Measurements from ENCODE around the gene LYG2.

The LYG2 gene

GRCh38 chr2:99260184-99260583 lies 4.7 kb upstream of the LYG2 start:
- Histone ChIP-seq H3K4me3 (ENCODE audit: low read depth, low read length, poor library complexity, severe bottlenecking) (no peak overlapping the region), H2AFZ (ENCODE audit: low read length) (no peak overlapping the region), H3K36me3 (ENCODE audit: insufficient read depth, low read length) (no peaks in the 10 kb centered on the region), H3K9me3 (ENCODE audit: low read length) (no peaks in the 10 kb centered on the region), H3K4me2 (ENCODE audit: low read length) (no peak overlapping the region), H3F3A (ENCODE audit: insufficient read depth, low read length) (no peaks in the 10 kb centered on the region), H3K27me3 (ENCODE audit: insufficient read depth, low read length) (no peaks in the 10 kb centered on the region), H3K9me2 (ENCODE audit: low read depth, low read length) (no peaks in the 10 kb centered on the region), H3K9ac (ENCODE audit: low read length) (no peak overlapping the region), H4K20me1 (ENCODE audit: insufficient read depth, low read length) (no peaks in the 10 kb centered on the region), H3K27ac (ENCODE audit: low read depth, low read length, poor library complexity, severe bottlenecking) (no peak overlapping the region), H3K79me2 (ENCODE audit: insufficient read depth, low read length) (no peaks in the 10 kb centered on the region), H3K4me1 (ENCODE audit: insufficient read depth, low read length, severe bottlenecking) (no peaks in the 10 kb centered on the region)
- TF ChIP-seq CTCF (IDR thresholded peaks at IDR 0.05; ENCODE audit: low read length), result no peak
- no peak for TF ChIP-seq EZH2 (IDR thresholded peaks at IDR 0.05; ENCODE audit: borderline replicate concordance, low read length)

- Histone ChIP-seq H3K79me2 (ENCODE audit: insufficient read depth, low read length) (no peaks in the 10 kb centered on the region), H3K4me2 (ENCODE audit: low read length) (no peak overlapping the region), H4K20me1 (ENCODE audit: insufficient read depth, low read length) (no peaks in the 10 kb centered on the region), H3F3A (ENCODE audit: insufficient read depth, low read length) (no peaks in the 10 kb centered on the region), H3K27me3 (ENCODE audit: insufficient read depth, low read length) (no peaks in the 10 kb centered on the region), H3K27ac (ENCODE audit: low read depth, low read length, poor library complexity, severe bottlenecking) (no peak overlapping the region), H3K4me3 (ENCODE audit: low read depth, low read length, poor library complexity, severe bottlenecking) (no peak overlapping the region), H3K9me2 (ENCODE audit: low read depth, low read length) (no peaks in the 10 kb centered on the region), H3K4me1 (ENCODE audit: insufficient read depth, low read length, severe bottlenecking) (no peaks in the 10 kb centered on the region), H3K9ac (ENCODE audit: low read length) (no peak overlapping the region), H3K36me3 (ENCODE audit: insufficient read depth, low read length) (no peaks in the 10 kb centered on the region), H3K9me3 (ENCODE audit: low read length) (no peaks in the 10 kb centered on the region), H2AFZ (ENCODE audit: low read length) (no peak overlapping the region)
- TF ChIP-seq EZH2 (IDR thresholded peaks at IDR 0.05; ENCODE audit: borderline replicate concordance, low read length) (no peak), CTCF (IDR thresholded peaks at IDR 0.05; ENCODE audit: low read length) (no peak)
Measured at GRCh38 chr2:99259465-99259864, 4.0 kb upstream of the LYG2 start.

GRCh38 chr2:99256677-99257076 lies 1.2 kb upstream of the LYG2 start:
- Histone ChIP-seq H3K36me3 (ENCODE audit: insufficient read depth, low read length) (no peaks in the 10 kb centered on the region), H3K9ac (ENCODE audit: low read length) (no peak overlapping the region), H3K79me2 (ENCODE audit: insufficient read depth, low read length) (no peaks in the 10 kb centered on the region), H3K4me3 (ENCODE audit: low read depth, low read length, poor library complexity, severe bottlenecking) (no peak overlapping the region), H3K4me2 (ENCODE audit: low read length) (no peak overlapping the region), H3K9me3 (ENCODE audit: low read length) (no peaks in the 10 kb centered on the region), H2AFZ (ENCODE audit: low read length) (no peak overlapping the region), H3K9me2 (ENCODE audit: low read depth, low read length) (no peaks in the 10 kb centered on the region), H3K27me3 (ENCODE audit: insufficient read depth, low read length) (no peaks in the 10 kb centered on the region), H4K20me1 (ENCODE audit: insufficient read depth, low read length) (no peaks in the 10 kb centered on the region), H3K27ac (ENCODE audit: low read depth, low read length, poor library complexity, severe bottlenecking) (no peak overlapping the region), H3K4me1 (ENCODE audit: insufficient read depth, low read length, severe bottlenecking) (no peaks in the 10 kb centered on the region), H3F3A (ENCODE audit: insufficient read depth, low read length) (no peaks in the 10 kb centered on the region)
- no peak for TF ChIP-seq EZH2 (IDR thresholded peaks at IDR 0.05; ENCODE audit: borderline replicate concordance, low read length)

- H3K27me3 ChIP-seq (ENCODE audit: insufficient read depth, low read length), result no peaks in the 10 kb centered on the region
- no peak overlapping the region for H3K9ac ChIP-seq (ENCODE audit: low read length)
- H3K9me3 ChIP-seq (ENCODE audit: low read length), result no peaks in the 10 kb centered on the region
- no peak for TF ChIP-seq EZH2 (IDR thresholded peaks at IDR 0.05; ENCODE audit: borderline replicate concordance, low read length)
- TF ChIP-seq CTCF (IDR thresholded peaks at IDR 0.05; ENCODE audit: low read length), result no peak
- no peaks in the 10 kb centered on the region for H3K36me3 ChIP-seq (ENCODE audit: insufficient read depth, low read length)
- no peaks in the 10 kb centered on the region for H4K20me1 ChIP-seq (ENCODE audit: insufficient read depth, low read length)
- no peak overlapping the region for H3K27ac ChIP-seq (ENCODE audit: low read depth, low read length, poor library complexity, severe bottlenecking)
- no peaks in the 10 kb centered on the region for H3K79me2 ChIP-seq (ENCODE audit: insufficient read depth, low read length)
- no peak overlapping the region for H3K4me2 ChIP-seq (ENCODE audit: low read length)
- H3K9me2 ChIP-seq (ENCODE audit: low read depth, low read length), result no peaks in the 10 kb centered on the region
- H3K4me1 ChIP-seq (ENCODE audit: insufficient read depth, low read length, severe bottlenecking), result no peaks in the 10 kb centered on the region
- H3F3A ChIP-seq (ENCODE audit: insufficient read depth, low read length), result no peaks in the 10 kb centered on the region
- H2AFZ ChIP-seq (ENCODE audit: low read length), result no peak overlapping the region
- no peak overlapping the region for H3K4me3 ChIP-seq (ENCODE audit: low read depth, low read length, poor library complexity, severe bottlenecking)
Measured at GRCh38 chr2:99249951-99250350, 5.5 kb downstream of the LYG2 start.
